ENCODE data around the gene VPS54. TPM values are rescaled to one million over a fixed set of nuclear protein-coding genes. Genes with fewer than 3 reads are reported as not detected.

Gene VPS54
- total RNA-seq, 2 donors from 2014 or later, result 17.8 to 22.8 TPM

GRCh38 chr2:64014628-64015027 lies 4.6 kb downstream of the VPS54 start:
- H3K4me3 ChIP-seq, result no peak overlapping the region
- H3K9me3 ChIP-seq, result no peaks in the 10 kb centered on the region
- H3K27me3 ChIP-seq, result no peaks in the 10 kb centered on the region
- 89 to 100% methylated on average over 1 of the region's 1 CpG for WGBS, 2 donors
- intact Hi-C loops (cut with DNase I), result no loop called here
- no peak overlapping the region for H3K27ac ChIP-seq
- TF ChIP-seq CTCF (IDR thresholded peaks at IDR 0.05) (no peak), POLR2A (IDR thresholded peaks at IDR 0.05) (no peak)
- H3K4me1 ChIP-seq, result peaks cover 26% of the 10 kb centered on the region
- no peak for ATAC-seq
- DNase-seq, result no peak
- no peaks in the 10 kb centered on the region for H3K36me3 ChIP-seq (replicated peaks in 1 of 2; ENCODE audit: insufficient read depth in 1 of 2, low read depth in 2 of 2)

- ATAC-seq (no peak), DNase-seq (no peak)
- H3K4me3 ChIP-seq, result no peak overlapping the region
- H3K27ac ChIP-seq, result no peak overlapping the region
- no peaks in the 10 kb centered on the region for H3K27me3 ChIP-seq
- no peaks in the 10 kb centered on the region for H3K36me3 ChIP-seq (replicated peaks in 1 of 2; ENCODE audit: insufficient read depth in 1 of 2, low read depth in 2 of 2)
- H3K4me1 ChIP-seq, result peaks cover 28% of the 10 kb centered on the region
- WGBS, 2 donors, result 75 to 85% methylated on average over 2 of the region's 2 CpGs
- H3K9me3 ChIP-seq, result no peaks in the 10 kb centered on the region
- intact Hi-C loops (cut with DNase I), result no loop called here
- TF ChIP-seq CTCF (IDR thresholded peaks at IDR 0.05) (no peak), POLR2A (IDR thresholded peaks at IDR 0.05) (no peak)
Measured at GRCh38 chr2:64013053-64013452, 6.2 kb downstream of the VPS54 start.

- no peaks in the 10 kb centered on the region for H3K9me3 ChIP-seq
- DNase-seq (no peak), ATAC-seq (no peak)
- intact Hi-C loops (cut with DNase I), result no loop called here
- no peak overlapping the region for H3K4me3 ChIP-seq
- H3K36me3 ChIP-seq (replicated peaks in 1 of 2; ENCODE audit: insufficient read depth in 1 of 2, low read depth in 2 of 2), result no peaks in the 10 kb centered on the region
- no peak overlapping the region for H3K27ac ChIP-seq
- H3K27me3 ChIP-seq, result no peaks in the 10 kb centered on the region
- H3K4me1 ChIP-seq, result peaks cover 21% of the 10 kb centered on the region
- 38 to 72% methylated on average over 2 of the region's 2 CpGs for WGBS, 2 donors
- no peak for TF ChIP-seq CTCF (IDR thresholded peaks at IDR 0.05)
- no peak for TF ChIP-seq POLR2A (IDR thresholded peaks at IDR 0.05)
Measured at GRCh38 chr2:64012115-64012514, 7.1 kb downstream of the VPS54 start.

GRCh38 chr2:64008434-64009009 lies 10.7 kb downstream of the VPS54 start:
- intact Hi-C loops (cut with DNase I), result no loop called here
- 89 to 95% methylated on average over 4 of the region's 4 CpGs for WGBS, 2 donors
- H3K36me3 ChIP-seq (replicated peaks in 1 of 2; ENCODE audit: insufficient read depth in 1 of 2, low read depth in 2 of 2), result no peaks in the 10 kb centered on the region
- DNase-seq (no peak), ATAC-seq (no peak)
- no peak overlapping the region for H3K27ac ChIP-seq
- H3K4me3 ChIP-seq, result no peak overlapping the region
- no peak for TF ChIP-seq POLR2A (IDR thresholded peaks at IDR 0.05)
- no peaks in the 10 kb centered on the region for H3K27me3 ChIP-seq
- no peaks in the 10 kb centered on the region for H3K9me3 ChIP-seq
- peaks cover 15% of the 10 kb centered on the region for H3K4me1 ChIP-seq

- no peaks in the 10 kb centered on the region for H3K27me3 ChIP-seq
- TF ChIP-seq POLR2A (IDR thresholded peaks at IDR 0.05), result no peak
- no peak for TF ChIP-seq CTCF (IDR thresholded peaks at IDR 0.05)
- no peaks in the 10 kb centered on the region for H3K9me3 ChIP-seq
- ATAC-seq, result no peak
- H3K4me3 ChIP-seq, result no peak overlapping the region
- DNase-seq, result no peak
- 87 to 89% methylated on average over 7 of the region's 7 CpGs for WGBS, 2 donors
- H3K4me1 ChIP-seq, result peaks cover 12% of the 10 kb centered on the region
- intact Hi-C loops (cut with DNase I), result no loop called here
- H3K36me3 ChIP-seq (replicated peaks in 1 of 2; ENCODE audit: insufficient read depth in 1 of 2, low read depth in 2 of 2), result no peaks in the 10 kb centered on the region
- no peak overlapping the region for H3K27ac ChIP-seq
Measured at GRCh38 chr2:64007924-64008323, 11.3 kb downstream of the VPS54 start.
